Loucy (cell line): ENCODE results near the gene KCNK18.
A peak's percentile ranks its signal among the peaks of the same experiment; 100 is the strongest.

Experiments
- H2AFZ ChIP-seq: fragments of 200-600 bp; sonication (generic); 2 replicates; pipeline ENCODE4 v1.6.0; 2016; ENCODE audit warnings: antibody characterized with exemption, mild to moderate bottlenecking, low read length, moderate library complexity
- H3F3A ChIP-seq: fragments of 200-600 bp; 2 replicates; pipeline ENCODE4 v1.6.0; 2016; ENCODE audit warnings: antibody characterized with exemption, low read depth, mild to moderate bottlenecking
- H3K27me3 ChIP-seq: fragments of 200-600 bp; sonication (generic); 2 replicates; pipeline ENCODE4 v1.6.1; 2014; ENCODE audit warnings: low read length, mild to moderate bottlenecking; ENCODE audit not compliant: insufficient read depth, poor library complexity, severe bottlenecking
- H3K36me3 ChIP-seq: fragments of 200-600 bp; sonication (generic); 2 replicates; pipeline ENCODE4 v1.6.1; 2016; ENCODE audit warnings: low read length; ENCODE audit not compliant: insufficient read depth
- H3K4me1 ChIP-seq: fragments of 200-600 bp; sonication (generic); 2 replicates; pipeline ENCODE4 v1.5.1; 2014; ENCODE audit warnings: low read length, mild to moderate bottlenecking; ENCODE audit not compliant: insufficient read depth, poor library complexity, severe bottlenecking
- H3K4me2 ChIP-seq: fragments of 200-600 bp; sonication (generic); 2 replicates; pipeline ENCODE4 v1.6.0; 2014; ENCODE audit warnings: antibody characterized with exemption, low read length, low read depth, mild to moderate bottlenecking; ENCODE audit not compliant: poor library complexity, severe bottlenecking
- H3K4me3 ChIP-seq: fragments of 200-600 bp; sonication (generic); 2 replicates; pipeline ENCODE4 v1.5.1; 2014; ENCODE audit warnings: low read length, mild to moderate bottlenecking, mixed read lengths; ENCODE audit not compliant: poor library complexity, severe bottlenecking
- H3K79me2 ChIP-seq: fragments of 200-600 bp; sonication (generic); 2 replicates; pipeline ENCODE4 v1.6.1; 2014; ENCODE audit warnings: low read length; ENCODE audit not compliant: insufficient read depth
- H3K9ac ChIP-seq: fragments of 200-600 bp; sonication (generic); 2 replicates; pipeline ENCODE4 v1.6.0; 2014; ENCODE audit warnings: mild to moderate bottlenecking, low read depth, low read length, moderate library complexity; ENCODE audit not compliant: poor library complexity, severe bottlenecking
- H3K9me2 ChIP-seq: fragments of 200-600 bp; sonication (generic); replicated peaks from 2 replicates; pipeline ENCODE4 v1.6.1; 2016; ENCODE audit warnings: low read depth, low read length, mixed read lengths
- H3K9me3 ChIP-seq: fragments of 200-600 bp; sonication (generic); 2 replicates; pipeline ENCODE4 v1.6.1; 2014; ENCODE audit warnings: mild to moderate bottlenecking, antibody characterized with exemption, low read length, low read depth; ENCODE audit not compliant: insufficient read depth
- H4K20me1 ChIP-seq: fragments of 200-600 bp; sonication (generic); 2 replicates; pipeline ENCODE4 v1.6.0; 2014; ENCODE audit warnings: antibody characterized with exemption, low read length, mild to moderate bottlenecking; ENCODE audit not compliant: insufficient read depth, poor library complexity, severe bottlenecking
- EZH2phosphoT487 ChIP-seq: fragments of 200-600 bp; IDR thresholded peaks from 2 replicates; pipeline ENCODE4 v1.6.1; 2018; ENCODE audit warnings: antibody characterized with exemption, mild to moderate bottlenecking, moderate library complexity, borderline replicate concordance
- TF ChIP-seq, protein P1 (sequence below): fragments of 200-600 bp; sonication (generic); conservative IDR thresholded peaks from 2 replicates; pipeline ENCODE4 v1.5.1; 2014; ENCODE audit warnings: mild to moderate bottlenecking, antibody characterized with exemption, low read length

The KCNK18 gene

DNA sequence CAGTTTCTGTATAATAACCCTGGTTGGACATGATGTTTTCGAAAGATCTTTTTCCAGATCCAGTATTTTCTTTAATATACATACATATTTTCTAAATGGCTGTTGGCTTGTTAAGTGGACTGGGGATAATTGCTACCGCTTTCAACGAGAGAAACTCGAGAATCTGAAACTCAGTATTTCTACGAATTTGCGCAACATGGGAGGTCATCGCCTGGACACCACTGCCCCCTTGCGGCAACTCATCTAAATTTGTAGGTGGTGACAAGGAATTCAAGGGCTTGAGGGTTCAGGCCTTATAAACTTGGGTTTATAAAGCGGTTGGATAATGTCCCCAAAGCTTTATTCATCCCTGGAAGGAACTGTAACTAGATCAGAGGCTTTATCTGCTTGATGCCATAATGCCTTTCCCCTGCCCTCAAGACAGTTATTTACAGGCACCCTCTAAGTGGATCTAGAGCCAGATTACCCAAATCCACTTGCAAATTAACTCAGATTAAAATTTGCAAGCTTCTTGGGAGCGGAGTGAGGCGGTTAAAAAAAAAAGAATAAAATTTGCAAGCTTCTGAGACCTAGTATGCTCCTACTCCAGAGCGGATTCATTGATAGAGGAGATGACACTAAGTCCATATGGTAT is 21.3 kb upstream of the KCNK18 start:
- Histone ChIP-seq H3K4me3 (no peak overlapping the region), H3K9ac (no peak overlapping the region), H3K9me3 (no peaks in the 10 kb centered on the region), H3K9me2 (no peaks in the 10 kb centered on the region), H3K4me2 (no peak overlapping the region), H2AFZ (no peak overlapping the region), H3K27me3 (no peaks in the 10 kb centered on the region), H3K4me1 (peaks cover 7% of the 10 kb centered on the region), H3F3A (no peaks in the 10 kb centered on the region), H3K36me3 (no peaks in the 10 kb centered on the region), H4K20me1 (no peaks in the 10 kb centered on the region), H3K79me2 (no peaks in the 10 kb centered on the region)
- TF ChIP-seq, protein P1, sequence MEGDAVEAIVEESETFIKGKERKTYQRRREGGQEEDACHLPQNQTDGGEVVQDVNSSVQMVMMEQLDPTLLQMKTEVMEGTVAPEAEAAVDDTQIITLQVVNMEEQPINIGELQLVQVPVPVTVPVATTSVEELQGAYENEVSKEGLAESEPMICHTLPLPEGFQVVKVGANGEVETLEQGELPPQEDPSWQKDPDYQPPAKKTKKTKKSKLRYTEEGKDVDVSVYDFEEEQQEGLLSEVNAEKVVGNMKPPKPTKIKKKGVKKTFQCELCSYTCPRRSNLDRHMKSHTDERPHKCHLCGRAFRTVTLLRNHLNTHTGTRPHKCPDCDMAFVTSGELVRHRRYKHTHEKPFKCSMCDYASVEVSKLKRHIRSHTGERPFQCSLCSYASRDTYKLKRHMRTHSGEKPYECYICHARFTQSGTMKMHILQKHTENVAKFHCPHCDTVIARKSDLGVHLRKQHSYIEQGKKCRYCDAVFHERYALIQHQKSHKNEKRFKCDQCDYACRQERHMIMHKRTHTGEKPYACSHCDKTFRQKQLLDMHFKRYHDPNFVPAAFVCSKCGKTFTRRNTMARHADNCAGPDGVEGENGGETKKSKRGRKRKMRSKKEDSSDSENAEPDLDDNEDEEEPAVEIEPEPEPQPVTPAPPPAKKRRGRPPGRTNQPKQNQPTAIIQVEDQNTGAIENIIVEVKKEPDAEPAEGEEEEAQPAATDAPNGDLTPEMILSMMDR = peak; percentile 91
- TF ChIP-seq EZH2phosphoT487 = no peak

DNA sequence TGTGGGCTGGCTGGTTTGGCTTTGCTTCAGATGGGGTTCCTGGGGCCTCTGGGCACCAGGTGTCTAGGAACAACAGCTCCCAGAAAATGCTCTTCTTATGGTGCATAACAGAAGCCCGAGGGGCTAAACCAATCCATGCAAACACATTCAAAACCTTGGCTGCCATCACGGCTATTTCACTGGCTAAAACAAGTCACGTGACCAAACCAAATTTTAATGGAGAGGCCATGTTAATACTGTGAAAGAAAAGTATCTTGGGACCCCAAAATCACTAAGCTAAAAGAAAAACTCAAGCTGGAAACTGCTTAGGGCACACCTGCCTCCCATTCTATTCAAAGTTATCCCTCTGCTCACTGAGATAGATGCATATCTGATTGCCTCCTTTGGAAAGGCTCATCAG is 19.1 kb upstream of the KCNK18 start:
- no peaks in the 10 kb centered on the region for H4K20me1 ChIP-seq
- H3K4me3 ChIP-seq = no peak overlapping the region
- peaks cover 7% of the 10 kb centered on the region for H3K4me1 ChIP-seq
- no peak for TF ChIP-seq EZH2phosphoT487
- TF ChIP-seq, protein P1 = no peak
- H2AFZ ChIP-seq = no peak overlapping the region
- no peak overlapping the region for H3K9ac ChIP-seq
- H3K9me3 ChIP-seq = no peaks in the 10 kb centered on the region
- no peaks in the 10 kb centered on the region for H3K9me2 ChIP-seq
- no peak overlapping the region for H3K4me2 ChIP-seq
- no peaks in the 10 kb centered on the region for H3K79me2 ChIP-seq
- no peaks in the 10 kb centered on the region for H3K27me3 ChIP-seq
- no peaks in the 10 kb centered on the region for H3F3A ChIP-seq
- no peaks in the 10 kb centered on the region for H3K36me3 ChIP-seq

DNA sequence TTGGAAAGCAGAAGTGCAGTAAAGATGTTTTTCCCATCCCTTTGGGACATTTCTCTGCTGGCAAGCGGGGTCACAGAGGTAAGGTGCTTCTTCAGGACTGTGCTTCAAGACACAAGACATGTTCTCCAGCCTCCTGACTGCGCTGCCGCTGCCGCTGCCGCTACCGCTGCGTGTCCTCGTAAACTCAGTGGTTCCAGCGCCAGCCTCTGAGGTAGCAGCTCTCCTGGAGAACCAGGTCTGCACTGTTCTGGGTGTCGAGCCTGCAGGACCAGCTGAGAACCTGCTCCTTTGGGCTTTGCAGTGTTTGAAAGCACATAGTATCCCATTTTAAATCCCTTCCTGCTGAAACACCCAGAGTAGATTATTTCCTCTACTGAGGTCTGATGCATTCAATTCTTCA is 13.0 kb upstream of the KCNK18 start:
- no peak for TF ChIP-seq EZH2phosphoT487
- TF ChIP-seq, protein P1 = no peak
- H3K4me1 ChIP-seq = no peaks in the 10 kb centered on the region

More for the DNA sequence above, 13.0 kb upstream of the KCNK18 start:
- no peaks in the 10 kb centered on the region for H3K79me2 ChIP-seq
- H3K36me3 ChIP-seq = no peaks in the 10 kb centered on the region
- no peak overlapping the region for H3K4me2 ChIP-seq
- no peak overlapping the region for H3K4me3 ChIP-seq
- H3K9me3 ChIP-seq = no peaks in the 10 kb centered on the region
- H3F3A ChIP-seq = no peaks in the 10 kb centered on the region
- no peaks in the 10 kb centered on the region for H3K9me2 ChIP-seq
- H4K20me1 ChIP-seq = no peaks in the 10 kb centered on the region
- H3K9ac ChIP-seq = no peak overlapping the region
- H3K27me3 ChIP-seq = no peaks in the 10 kb centered on the region
- H2AFZ ChIP-seq = no peak overlapping the region
